ENCODE data around the gene ZNF143.

GRCh38 chr11:9529334-9529650, 68.5 kb downstream of the ZNF143 start:
- TF ChIP-seq CTCF (IDR thresholded peaks at IDR 0.05) (no peak), POLR2A (IDR thresholded peaks at IDR 0.05) (no peak), EP300 (IDR thresholded peaks at IDR 0.05) (no peak)

Measured in sigmoid colon (tissue), 4 donors.